Right atrium auricular region (tissue), 2 donors: Measurements from ENCODE around the gene KIF1A. TPM values are rescaled to one million over a fixed set of nuclear protein-coding genes. Genes with fewer than 3 reads are reported as not detected.
"Not testable (repeated sequence)": the region's sequence is repeated elsewhere in the genome, so short reads cannot be mapped to it uniquely, and the experiment has no call there.

Source experiments
- DNase-seq: peaks from one replicate; pipeline ENCODE4 v3.0.0-alpha.2; 2019; ENCODE audit warnings: low spot score
- H3K27ac ChIP-seq, 2 donors: fragments of 200-600 bp; sonication (generic); 1 replicate in 1 of 2; 2 replicates in 1 of 2; pipeline ENCODE4 v1.5.1; 2016 to 2019
- H3K27me3 ChIP-seq, 2 donors: fragments of 200-600 bp; sonication (generic); one replicate each; pipeline versions ENCODE4 v1.5.1 to v1.6.0; 2017 to 2019
- H3K36me3 ChIP-seq: fragments of 200-600 bp; sonication (generic); one replicate; pipeline ENCODE4 v1.5.1; 2016
- H3K4me1 ChIP-seq, 2 donors: fragments of 200-600 bp; sonication (generic); one replicate each; pipeline versions ENCODE4 v1.5.1 to v1.6.0; 2017 to 2019
- H3K4me3 ChIP-seq, 2 donors: fragments of 200-600 bp; sonication (generic); 1 replicate in 1 of 2; 2 replicates in 1 of 2; pipeline ENCODE4 v1.5.1; 2017 to 2019; ENCODE audit warnings: mild to moderate bottlenecking in 1 of 2, moderate library complexity in 1 of 2
- H3K9me3 ChIP-seq, 2 donors: fragments of 200-600 bp; sonication (generic); one replicate each; pipeline ENCODE4 v1.5.1; 2019
- total RNA-seq, 2 donors: library from RNA; depleted of rRNA; stranded (reverse); fragments of >200 nt; gene quantifications; one replicate each; pipeline ENCODE4 v1.1.0, GENCODE V29; 2016
- TF ChIP-seq, protein P1 (sequence below), 2 donors: fragments of 200-600 bp; sonication (generic); IDR thresholded peaks; one replicate each; pipeline ENCODE4 v1.5.1; 2019; ENCODE audit warnings: antibody characterized with exemption in 2 of 2

The KIF1A gene
- total RNA-seq, 2 donors from 2014 or later, result 41.8 to 43.7 TPM

GRCh38 chr2:240850026-240850425 is 30.0 kb upstream of the KIF1A start:
- no peak for DNase-seq
- Histone ChIP-seq H3K36me3 (no peaks in the 10 kb centered on the region), H3K27ac (no peak overlapping the region), H3K4me3 (no peak overlapping the region), H3K27me3 (no peaks in the 10 kb centered on the region), H3K4me1 (no peaks in the 10 kb centered on the region), H3K9me3 (no peaks in the 10 kb centered on the region)
- TF ChIP-seq, protein P1, sequence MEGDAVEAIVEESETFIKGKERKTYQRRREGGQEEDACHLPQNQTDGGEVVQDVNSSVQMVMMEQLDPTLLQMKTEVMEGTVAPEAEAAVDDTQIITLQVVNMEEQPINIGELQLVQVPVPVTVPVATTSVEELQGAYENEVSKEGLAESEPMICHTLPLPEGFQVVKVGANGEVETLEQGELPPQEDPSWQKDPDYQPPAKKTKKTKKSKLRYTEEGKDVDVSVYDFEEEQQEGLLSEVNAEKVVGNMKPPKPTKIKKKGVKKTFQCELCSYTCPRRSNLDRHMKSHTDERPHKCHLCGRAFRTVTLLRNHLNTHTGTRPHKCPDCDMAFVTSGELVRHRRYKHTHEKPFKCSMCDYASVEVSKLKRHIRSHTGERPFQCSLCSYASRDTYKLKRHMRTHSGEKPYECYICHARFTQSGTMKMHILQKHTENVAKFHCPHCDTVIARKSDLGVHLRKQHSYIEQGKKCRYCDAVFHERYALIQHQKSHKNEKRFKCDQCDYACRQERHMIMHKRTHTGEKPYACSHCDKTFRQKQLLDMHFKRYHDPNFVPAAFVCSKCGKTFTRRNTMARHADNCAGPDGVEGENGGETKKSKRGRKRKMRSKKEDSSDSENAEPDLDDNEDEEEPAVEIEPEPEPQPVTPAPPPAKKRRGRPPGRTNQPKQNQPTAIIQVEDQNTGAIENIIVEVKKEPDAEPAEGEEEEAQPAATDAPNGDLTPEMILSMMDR (IDR thresholded peaks at IDR 0.05), result no peak

DNA sequence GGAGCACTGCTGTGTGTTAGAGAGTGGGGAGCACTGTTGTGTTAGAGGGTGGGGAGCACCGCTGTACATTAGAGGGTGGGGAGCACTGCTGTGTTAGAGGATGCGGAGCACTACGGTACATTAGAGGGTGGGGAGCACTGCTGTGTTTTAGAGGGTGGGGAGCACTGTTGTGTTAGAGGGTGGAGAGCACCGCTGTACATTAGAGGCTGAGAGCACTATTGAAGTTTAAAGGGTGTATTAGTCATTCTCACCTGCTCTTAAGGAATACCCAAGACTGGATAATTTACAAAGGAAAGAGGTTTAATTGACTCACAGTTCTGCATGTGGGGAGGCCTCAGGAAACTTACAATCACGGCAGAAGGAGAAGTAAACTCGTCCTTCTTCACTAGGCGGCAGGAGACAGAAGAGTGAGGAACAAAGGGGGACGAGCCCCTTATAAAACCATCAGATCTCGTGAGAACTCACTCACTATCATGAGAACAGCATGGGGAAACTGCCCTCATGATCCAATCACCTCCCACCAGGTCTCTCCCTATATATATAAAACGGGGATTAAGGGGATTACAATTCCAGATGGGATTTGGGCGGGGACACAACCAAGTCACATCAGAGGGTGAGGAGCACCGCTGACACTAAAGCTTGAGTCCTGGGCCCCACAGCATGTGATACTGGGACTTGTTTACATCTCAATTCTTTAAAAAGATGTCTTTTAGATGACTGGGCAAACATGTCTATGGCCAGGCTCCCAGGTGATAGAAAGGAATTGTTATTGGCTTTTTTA is 29.1 kb upstream of the KIF1A start:
- Histone ChIP-seq H3K27me3 (no peaks in the 10 kb centered on the region), H3K9me3 (no peaks in the 10 kb centered on the region), H3K27ac (no peak overlapping the region), H3K36me3 (no peaks in the 10 kb centered on the region), H3K4me1 (no peaks in the 10 kb centered on the region), H3K4me3 (no peak overlapping the region)
- DNase-seq, result no peak
- TF ChIP-seq, protein P1 (IDR thresholded peaks at IDR 0.05), result no peak

DNA sequence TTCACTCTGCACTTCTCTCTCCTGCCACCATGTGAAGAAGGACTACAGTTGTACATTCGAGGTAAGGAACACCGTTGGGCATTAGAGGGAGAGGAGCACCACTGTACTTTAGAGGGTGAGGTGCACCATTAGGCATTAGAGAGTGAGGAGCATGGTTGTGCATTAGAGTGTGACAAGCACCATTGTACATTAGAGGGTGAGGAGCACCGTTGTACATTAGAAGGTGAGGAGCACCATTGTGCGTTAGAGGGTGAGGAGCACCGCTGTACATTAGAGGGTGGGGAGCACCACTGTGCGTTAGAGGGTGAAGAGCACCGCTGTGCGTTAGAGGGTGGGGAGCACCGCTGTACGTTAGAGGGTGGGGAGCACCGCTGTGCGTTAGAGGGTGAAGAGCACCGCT is 27.8 kb upstream of the KIF1A start:
- TF ChIP-seq, protein P1 (IDR thresholded peaks at IDR 0.05), result no peak
- no peaks in the 10 kb centered on the region for H3K36me3 ChIP-seq
- H3K27ac ChIP-seq, result no peak overlapping the region
- no peaks in the 10 kb centered on the region for H3K4me1 ChIP-seq
- no peaks in the 10 kb centered on the region for H3K9me3 ChIP-seq
- H3K4me3 ChIP-seq, result no peak overlapping the region
- no peaks in the 10 kb centered on the region for H3K27me3 ChIP-seq
- DNase-seq, result no peak

- no peaks in the 10 kb centered on the region for H3K27me3 ChIP-seq
- no peak for DNase-seq
- H3K27ac ChIP-seq, result no peak overlapping the region
- no peaks in the 10 kb centered on the region for H3K9me3 ChIP-seq
- no peaks in the 10 kb centered on the region for H3K36me3 ChIP-seq
- H3K4me3 ChIP-seq, result no peak overlapping the region
- no peaks in the 10 kb centered on the region for H3K4me1 ChIP-seq
- TF ChIP-seq, protein P1 (IDR thresholded peaks at IDR 0.05), result no peak
Measured at GRCh38 chr2:240846873-240847595, 27.0 kb upstream of the KIF1A start.

GRCh38 chr2:240846309-240846708 is 26.3 kb upstream of the KIF1A start:
- not testable (repeated sequence) for H3K27ac ChIP-seq, H3K27me3 ChIP-seq, DNase-seq, H3K36me3 ChIP-seq, H3K4me1 ChIP-seq, H3K9me3 ChIP-seq, H3K4me3 ChIP-seq

GRCh38 chr2:240840435-240841060 is 20.5 kb upstream of the KIF1A start:
- H3K27me3 ChIP-seq, result no peaks in the 10 kb centered on the region
- H3K4me1 ChIP-seq, result peaks cover 0 to 4% of the 10 kb centered on the region in 2 donors
- H3K36me3 ChIP-seq, result no peaks in the 10 kb centered on the region
- no peak overlapping the region for H3K27ac ChIP-seq
- H3K9me3 ChIP-seq, result no peaks in the 10 kb centered on the region
- DNase-seq, result no peak
- no peak overlapping the region for H3K4me3 ChIP-seq
- TF ChIP-seq, protein P1 (IDR thresholded peaks at IDR 0.05), result peak; percentile 36 to 73
